IMR-90 (cell line): ENCODE measurements around the gene ABHD16B. TPM values are rescaled to one million over a fixed set of nuclear protein-coding genes. Genes with fewer than 3 reads are reported as not detected.

Source experiments
- ATAC-seq: fragments of 200-7000 bp; cut with Tn5 transposase; 2 replicates; pipeline ENCODE4 v1.9.1; 2020; ENCODE audit warnings: low read depth, mild to moderate bottlenecking, moderate library complexity
- BruUV-seq: library from RNA; stranded (reverse); fragments of 400-500 nt; replicated peaks from 2 replicates; lab custom pipeline; 2021; lab: Mats Ljungman, UMichigan
- CTCF ChIA-PET: fragments of 300-600 bp; formaldehyde crosslinking; extraction: SDS; loops from one replicate; lab custom pipeline; 2021; ENCODE audit warnings: antibody characterized with exemption; lab: Yijun Ruan, JAX
- POLR2A ChIA-PET: fragments of 300-600 bp; sonication (Branson Sonifier 250); formaldehyde crosslinking; loops from one replicate; lab custom pipeline; 2022; ENCODE audit warnings: antibody characterized with exemption; ENCODE audit not compliant: unreplicated experiment; lab: Charles Lee
- DNase-seq: peaks from one replicate; pipeline ENCODE4 v3.0.0; 2013
- H2AFZ ChIP-seq: replicated peaks from 2 replicates; pipeline ENCODE3; 2013; ENCODE audit warnings: low read length, mild to moderate bottlenecking; ENCODE audit not compliant: poor library complexity
- H2AK5ac ChIP-seq: 2 replicates; pipeline ENCODE4 v1.6.1; 2013; ENCODE audit warnings: low read depth, low read length, inconsistent platforms
- H2AK9ac ChIP-seq: replicated peaks from 2 replicates; pipeline ENCODE3; 2013; ENCODE audit warnings: mild to moderate bottlenecking, low read depth, low read length, moderate library complexity; ENCODE audit not compliant: poor library complexity
- H2BK120ac ChIP-seq: 2 replicates; pipeline ENCODE4 v1.6.1; 2013; ENCODE audit warnings: low read depth, low read length, inconsistent platforms
- H2BK15ac ChIP-seq: 3 replicates; pipeline ENCODE4 v1.6.1; 2013; ENCODE audit warnings: low read depth, low read length, inconsistent platforms
- H2BK20ac ChIP-seq: 2 replicates; pipeline ENCODE4 v1.6.1; 2013; ENCODE audit warnings: low read depth, mild to moderate bottlenecking, inconsistent platforms, low read length, moderate library complexity
- H2BK5ac ChIP-seq: 2 replicates; pipeline ENCODE4 v1.6.1; 2013; ENCODE audit warnings: mild to moderate bottlenecking, low read depth, low read length, inconsistent platforms; ENCODE audit not compliant: poor library complexity, severe bottlenecking
- H3K14ac ChIP-seq: replicated peaks from 2 replicates; pipeline ENCODE4 v1.6.1; 2013; ENCODE audit warnings: low read depth, low read length, inconsistent platforms
- H3K18ac ChIP-seq: 2 replicates; pipeline ENCODE4 v1.6.1; 2013; ENCODE audit warnings: low read depth, low read length, control low read depth
- H3K23ac ChIP-seq: 2 replicates; pipeline ENCODE4 v1.6.1; 2013; ENCODE audit warnings: low read depth, low read length, inconsistent platforms
- H3K27ac ChIP-seq: 2 replicates; pipeline ENCODE4 v1.5.1; 2013; ENCODE audit warnings: mild to moderate bottlenecking, control low read depth, low read length; ENCODE audit not compliant: insufficient read depth
- H3K27me3 ChIP-seq: 2 replicates; pipeline ENCODE4 v1.6.1; 2013; ENCODE audit warnings: low read length; ENCODE audit not compliant: control insufficient read depth, insufficient read depth
- H3K36me3 ChIP-seq: 2 replicates; pipeline ENCODE4 v1.6.1; 2013; ENCODE audit warnings: low read length, mixed read lengths; ENCODE audit not compliant: control insufficient read depth, insufficient read depth
- H3K4ac ChIP-seq: 2 replicates; pipeline ENCODE4 v1.6.1; 2013; ENCODE audit warnings: low read depth, low read length, inconsistent platforms
- H3K4me1 ChIP-seq: 2 replicates; pipeline ENCODE4 v1.6.1; 2013; ENCODE audit warnings: low read length, mixed read lengths; ENCODE audit not compliant: control insufficient read depth, insufficient read depth
- H3K4me2 ChIP-seq: 2 replicates; pipeline ENCODE4 v1.6.1; 2013; ENCODE audit warnings: low read depth, mild to moderate bottlenecking, control low read depth, low read length, moderate library complexity
- H3K4me3 ChIP-seq: 2 replicates; pipeline ENCODE4 v1.5.1; 2013; ENCODE audit warnings: low read depth, mild to moderate bottlenecking, control low read depth, low read length, moderate library complexity; ENCODE audit not compliant: insufficient read depth
- H3K56ac ChIP-seq: 2 replicates; pipeline ENCODE4 v1.6.1; 2013; ENCODE audit warnings: low read length, inconsistent platforms; ENCODE audit not compliant: insufficient read depth; ENCODE audit errors: extremely low read depth
- H3K79me1 ChIP-seq, 2 experiments: 2 replicates each; pipeline ENCODE4 v1.6.1; 2013; ENCODE audit warnings: low read length in 2 of 2, inconsistent platforms in 1 of 2, low read depth in 1 of 2
- H3K9ac ChIP-seq: 2 replicates; pipeline ENCODE4 v1.6.1; 2013; ENCODE audit warnings: low read depth, low read length, control low read depth
- H3K9me1 ChIP-seq: 2 replicates; pipeline ENCODE4 v1.6.1; 2013; ENCODE audit warnings: low read length, inconsistent platforms; ENCODE audit not compliant: insufficient read depth
- H3K9me3 ChIP-seq: 2 replicates; pipeline ENCODE4 v1.6.1; 2013; ENCODE audit warnings: low read length; ENCODE audit not compliant: control insufficient read depth, insufficient read depth
- H4K20me1 ChIP-seq: 2 replicates; pipeline ENCODE4 v1.6.1; 2013; ENCODE audit warnings: low read length, inconsistent platforms; ENCODE audit not compliant: insufficient read depth
- H4K5ac ChIP-seq: 2 replicates; pipeline ENCODE4 v1.6.1; 2013; ENCODE audit warnings: mild to moderate bottlenecking, low read depth, low read length, control low read depth
- H4K8ac ChIP-seq, 2 experiments: 2 replicates each; pipeline ENCODE4 v1.6.1; 2013; ENCODE audit warnings: low read depth in 2 of 2, low read length in 2 of 2, control low read depth in 1 of 2, inconsistent platforms in 1 of 2
- H4K91ac ChIP-seq: 2 replicates; pipeline ENCODE4 v1.6.1; 2013; ENCODE audit warnings: low read depth, low read length, inconsistent platforms; ENCODE audit not compliant: insufficient read depth
- CEBPB ChIP-seq: IDR thresholded peaks from 2 replicates; pipeline ENCODE4 v1.6.1; 2012; ENCODE audit warnings: low read depth, low read length, improper control_type of control experiment
- CHD1 ChIP-seq: IDR thresholded peaks from 2 replicates; pipeline ENCODE4 v1.6.1; 2012; ENCODE audit warnings: low read depth, low read length, improper control_type of control experiment
- FOS ChIP-seq: fragments of 150-350 bp; IDR thresholded peaks from 2 replicates; pipeline ENCODE4 v1.6.1; 2016; ENCODE audit warnings: low read depth, low read length
- MAFK ChIP-seq: IDR thresholded peaks from 2 replicates; pipeline ENCODE4 v1.6.1; 2012; ENCODE audit warnings: low read depth, low read length, improper control_type of control experiment
- MAZ ChIP-seq: IDR thresholded peaks from 2 replicates; pipeline ENCODE4 v1.6.1; 2012; ENCODE audit warnings: low read depth, mild to moderate bottlenecking, low read length, improper control_type of control experiment, moderate library complexity, borderline replicate concordance
- MXI1 ChIP-seq: IDR thresholded peaks from 2 replicates; pipeline ENCODE4 v1.6.1; 2012; ENCODE audit warnings: low read depth, mild to moderate bottlenecking, low read length, moderate library complexity, borderline replicate concordance
- NFE2L2 ChIP-seq: fragments of 150-350 bp; IDR thresholded peaks from 2 replicates; pipeline ENCODE4 v1.6.1; 2016; ENCODE audit warnings: low read depth, mild to moderate bottlenecking, low read length
- POLR2A ChIP-seq: IDR thresholded peaks from 2 replicates; pipeline ENCODE4 v1.6.1; 2012; ENCODE audit warnings: mild to moderate bottlenecking, low read depth, low read length
- RAD21 ChIP-seq: IDR thresholded peaks from 2 replicates; pipeline ENCODE4 v1.6.1; 2012; ENCODE audit warnings: low read length, improper control_type of control experiment
- RCOR1 ChIP-seq: IDR thresholded peaks from 2 replicates; pipeline ENCODE4 v1.6.1; 2012; ENCODE audit warnings: mild to moderate bottlenecking, low read length, improper control_type of control experiment; ENCODE audit not compliant: insufficient replicate concordance
- RFX5 ChIP-seq: IDR thresholded peaks from 2 replicates; pipeline ENCODE4 v1.8.0; 2012; ENCODE audit warnings: low read depth, mild to moderate bottlenecking, low read length, moderate library complexity
- SMC3 ChIP-seq: fragments of 150-350 bp; IDR thresholded peaks from 2 replicates; pipeline ENCODE4 v1.6.1; 2016; ENCODE audit warnings: low read depth, mild to moderate bottlenecking, antibody characterized with exemption, low read length, moderate library complexity
- WGBS, 2 experiments: methylation state at CpG; one replicate each; pipeline versions ENCODE4 v1.1.5 to v1.1.7; 2013; ENCODE audit warnings: missing lambda C conversion rate in 2 of 2; ENCODE audit not compliant: insufficient read length in 1 of 2; ENCODE audit errors: extremely low coverage in 2 of 2; 5-methylcytosine and 5-hydroxymethylcytosine counted together
- dilution Hi-C: fragments of 300-500 bp; cut with HindIII; formaldehyde crosslinking; loops from one replicate; pipeline ENCODE4 v1.14.3; 2018; ENCODE audit warnings: low sequenced_read_pairs; ENCODE audit not compliant: unreplicated experiment
- in situ Hi-C: fragments of 300-500 bp; cut with MboI; formaldehyde crosslinking; loops from 3 replicates; pipeline ENCODE4 v1.14.3; 2019; ENCODE audit warnings: low sequenced_read_pairs, inconsistent platforms, mixed read lengths
- intact Hi-C: fragments of 100-400 bp; cut with micrococcal nuclease; formaldehyde crosslinking; loops from 2 replicates; pipeline ENCODE4 v1.10.0; 2022
- polyA plus RNA-seq, 3 experiments: library from polyadenylated mRNA; depleted of rRNA; stranded (reverse); fragments of >200 nt; gene quantifications; 2 replicates each; pipeline ENCODE4 v1.2.3, GENCODE V29; 2012; ENCODE audit warnings: low replicate concordance in 1 of 3
- total RNA-seq: library from RNA; depleted of rRNA; stranded (reverse); fragments of >200 nt; gene quantifications from 2 replicates; pipeline ENCODE4 v1.2.3, GENCODE V29; 2012
- TF ChIP-seq, protein P1 (sequence below): conservative IDR thresholded peaks from 2 replicates; pipeline ENCODE4 v1.5.1; 2012; ENCODE audit warnings: mild to moderate bottlenecking, low read depth, low read length, improper control_type of control experiment
- TF ChIP-seq, protein P2 (sequence below): fragments of 150-350 bp; IDR thresholded peaks from 2 replicates; pipeline ENCODE4 v1.6.1; 2016; ENCODE audit warnings: low read depth, mild to moderate bottlenecking, low read length, moderate library complexity, borderline replicate concordance

The ABHD16B gene
- total and polyA plus RNA-seq, 2 of the 4 experiments (the other 2 are of a cell fraction): 0.05 TPM; not detected in 1

DNA sequence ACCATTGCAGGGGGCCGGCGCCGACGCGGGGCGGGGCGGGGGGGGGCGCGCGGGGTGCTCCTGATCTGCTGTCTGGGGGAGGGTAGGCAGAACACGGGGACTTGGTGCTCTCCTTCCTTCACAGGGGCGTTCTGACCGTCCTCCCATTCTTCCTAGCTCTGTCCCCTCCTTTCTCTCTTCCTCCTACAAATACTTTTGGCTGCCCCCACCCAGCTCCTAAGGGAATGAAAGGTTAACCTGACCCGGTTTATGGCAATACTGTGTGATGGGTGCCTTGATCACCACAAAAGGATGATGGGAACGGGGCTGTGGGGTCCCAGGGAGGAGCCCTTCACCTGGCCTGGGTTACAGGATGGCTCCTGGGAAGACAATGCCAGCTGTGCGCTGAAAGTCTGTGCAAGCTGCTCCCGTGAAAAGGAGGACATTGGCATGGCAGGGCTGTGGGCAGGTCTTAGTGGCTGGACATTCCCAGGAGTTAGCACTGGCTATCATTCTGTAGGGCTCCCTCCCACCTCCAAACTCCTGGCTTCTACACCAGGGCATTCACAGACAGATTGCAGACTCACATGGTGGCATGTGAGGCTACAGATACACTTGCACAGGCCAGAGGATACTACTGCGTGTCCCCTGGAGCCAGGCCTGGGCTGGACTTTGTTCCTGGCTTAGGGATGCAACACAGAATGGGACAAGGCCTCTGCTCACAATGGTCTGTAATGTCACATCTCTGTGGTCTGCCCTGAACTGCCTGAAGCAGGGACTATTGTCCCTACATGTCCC lies 1.9 kb downstream of the ABHD16B start:
- Histone ChIP-seq H4K20me1 (peaks cover 4% of the 10 kb centered on the region), H3K9me3 (no peaks in the 10 kb centered on the region), H2BK120ac (peak overlapping the region; percentile 35; the same call in 1 of the 2 replicates), H2BK20ac (no peak overlapping the region), H3K56ac (0 out of 2 replicates have a peak overlapping the region, but pooled peaks have one; percentile 87), H3K23ac (peak overlapping the region; percentile 75; the same call in 1 of the 2 replicates), H3K9me1 (no peaks in the 10 kb centered on the region; the same call in 1 of the 2 replicates), H3K18ac (no peak overlapping the region), H2BK15ac (0 out of 3 replicates have a peak overlapping the region, but pooled peaks have one; percentile 45), H2AFZ (no peak overlapping the region), H3K79me1 (peaks cover 11 to 39% of the 10 kb centered on the region in 2 experiments), H3K4me2 (peak overlapping the region; percentile 79), H3K4ac (peak overlapping the region; percentile 97), H3K14ac (peak overlapping the region; percentile 94), H2BK5ac (peak overlapping the region; percentile 74), H3K36me3 (peaks cover 10% of the 10 kb centered on the region; the same call in 1 of the 2 replicates), H4K5ac (peak overlapping the region; percentile 82), H3K9ac (peak overlapping the region; percentile 76), H3K27me3 (no peaks in the 10 kb centered on the region), H4K8ac (peak overlapping the region; percentile 59 to 100; a peak in 3 of 4 replicates), H2AK9ac (peak overlapping the region; percentile 94), H3K4me1 (peaks cover 16% of the 10 kb centered on the region), H3K27ac (peak overlapping the region; percentile 86), H3K4me3 (no peak overlapping the region; the same call in 1 of the 2 replicates), H4K91ac (peak overlapping the region; percentile 71), H2AK5ac (peak overlapping the region; percentile 91)
- dilution Hi-C loops (no loop called here), intact Hi-C loops (no loop called here), in situ Hi-C loops (loop anchor here (10.0 kb wide), 2 partner anchors 158 to 328 kb away; partner anchors contain the start of genes ARFRP1, PTK6 and ZGPAT)
- ChIA-PET POLR2A (no interaction called here), CTCF (interaction anchor here (0.9 to 1.0 kb wide), 2 partner anchors 8 to 325 kb away, joined by 3 read pairs; no protein-coding TSS in a partner anchor)
- no peak for DNase-seq
- no TSS peak for BruUV-seq
- ATAC-seq: no peak
- WGBS, 2 experiments: 93% methylated on average over 3 of the region's 18 CpGs; no CpG with 5 or more reads in 1 of the 2 experiments
- TF ChIP-seq MXI1: no peak
- no peak for TF ChIP-seq SMC3
- TF ChIP-seq CHD1: no peak
- TF ChIP-seq, protein P1, sequence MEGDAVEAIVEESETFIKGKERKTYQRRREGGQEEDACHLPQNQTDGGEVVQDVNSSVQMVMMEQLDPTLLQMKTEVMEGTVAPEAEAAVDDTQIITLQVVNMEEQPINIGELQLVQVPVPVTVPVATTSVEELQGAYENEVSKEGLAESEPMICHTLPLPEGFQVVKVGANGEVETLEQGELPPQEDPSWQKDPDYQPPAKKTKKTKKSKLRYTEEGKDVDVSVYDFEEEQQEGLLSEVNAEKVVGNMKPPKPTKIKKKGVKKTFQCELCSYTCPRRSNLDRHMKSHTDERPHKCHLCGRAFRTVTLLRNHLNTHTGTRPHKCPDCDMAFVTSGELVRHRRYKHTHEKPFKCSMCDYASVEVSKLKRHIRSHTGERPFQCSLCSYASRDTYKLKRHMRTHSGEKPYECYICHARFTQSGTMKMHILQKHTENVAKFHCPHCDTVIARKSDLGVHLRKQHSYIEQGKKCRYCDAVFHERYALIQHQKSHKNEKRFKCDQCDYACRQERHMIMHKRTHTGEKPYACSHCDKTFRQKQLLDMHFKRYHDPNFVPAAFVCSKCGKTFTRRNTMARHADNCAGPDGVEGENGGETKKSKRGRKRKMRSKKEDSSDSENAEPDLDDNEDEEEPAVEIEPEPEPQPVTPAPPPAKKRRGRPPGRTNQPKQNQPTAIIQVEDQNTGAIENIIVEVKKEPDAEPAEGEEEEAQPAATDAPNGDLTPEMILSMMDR: no peak
- no peak for TF ChIP-seq CEBPB
- TF ChIP-seq MAZ: no peak
- no peak for TF ChIP-seq MAFK
- TF ChIP-seq NFE2L2: no peak
- TF ChIP-seq RFX5: no peak
- TF ChIP-seq FOS: no peak
- TF ChIP-seq, protein P2, sequence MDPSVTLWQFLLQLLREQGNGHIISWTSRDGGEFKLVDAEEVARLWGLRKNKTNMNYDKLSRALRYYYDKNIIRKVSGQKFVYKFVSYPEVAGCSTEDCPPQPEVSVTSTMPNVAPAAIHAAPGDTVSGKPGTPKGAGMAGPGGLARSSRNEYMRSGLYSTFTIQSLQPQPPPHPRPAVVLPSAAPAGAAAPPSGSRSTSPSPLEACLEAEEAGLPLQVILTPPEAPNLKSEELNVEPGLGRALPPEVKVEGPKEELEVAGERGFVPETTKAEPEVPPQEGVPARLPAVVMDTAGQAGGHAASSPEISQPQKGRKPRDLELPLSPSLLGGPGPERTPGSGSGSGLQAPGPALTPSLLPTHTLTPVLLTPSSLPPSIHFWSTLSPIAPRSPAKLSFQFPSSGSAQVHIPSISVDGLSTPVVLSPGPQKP: no peak
- TF ChIP-seq RCOR1: no peak
- TF ChIP-seq RAD21: no peak
- TF ChIP-seq POLR2A: no peak
